ENCODE measurements around the gene NEU1.
A peak's percentile ranks its signal among the peaks of the same experiment; 100 is the strongest.
"Not testable (repeated sequence)": the region's sequence is repeated elsewhere in the genome, so short reads cannot be mapped to it uniquely, and the experiment has no call there.

NEU1 gene

DNA sequence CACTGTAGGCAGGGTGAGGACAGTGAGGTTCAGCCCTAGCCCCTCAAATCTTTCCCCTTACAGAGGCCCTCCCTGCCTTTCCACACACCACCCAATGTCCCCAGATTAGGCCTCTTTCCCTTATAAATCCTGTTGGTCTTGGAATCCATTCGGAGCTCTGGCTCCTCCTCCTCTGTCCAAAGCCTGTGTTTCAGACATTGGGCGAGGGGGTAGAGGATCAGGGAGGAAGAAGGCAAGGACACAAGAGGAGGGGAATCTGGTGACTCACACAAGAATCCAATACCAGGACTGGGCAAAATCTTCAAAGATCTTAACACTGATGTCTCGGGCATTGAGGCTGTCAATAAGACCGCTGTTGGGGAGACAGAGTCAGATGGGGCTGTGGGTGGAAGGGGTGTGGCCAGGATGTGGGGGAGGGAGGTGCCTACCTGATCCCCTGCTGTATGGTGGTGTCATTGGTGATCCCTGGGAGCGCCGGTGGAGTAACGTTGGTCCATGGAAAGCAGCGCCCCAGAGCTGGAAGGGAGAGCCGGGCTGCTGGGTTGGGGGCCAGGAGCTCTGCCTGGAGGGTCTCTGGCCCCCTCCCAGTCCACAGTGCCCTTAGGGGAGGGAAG, 8.5 kb upstream of the NEU1 start:
- no peak for DNase-seq

DNA sequence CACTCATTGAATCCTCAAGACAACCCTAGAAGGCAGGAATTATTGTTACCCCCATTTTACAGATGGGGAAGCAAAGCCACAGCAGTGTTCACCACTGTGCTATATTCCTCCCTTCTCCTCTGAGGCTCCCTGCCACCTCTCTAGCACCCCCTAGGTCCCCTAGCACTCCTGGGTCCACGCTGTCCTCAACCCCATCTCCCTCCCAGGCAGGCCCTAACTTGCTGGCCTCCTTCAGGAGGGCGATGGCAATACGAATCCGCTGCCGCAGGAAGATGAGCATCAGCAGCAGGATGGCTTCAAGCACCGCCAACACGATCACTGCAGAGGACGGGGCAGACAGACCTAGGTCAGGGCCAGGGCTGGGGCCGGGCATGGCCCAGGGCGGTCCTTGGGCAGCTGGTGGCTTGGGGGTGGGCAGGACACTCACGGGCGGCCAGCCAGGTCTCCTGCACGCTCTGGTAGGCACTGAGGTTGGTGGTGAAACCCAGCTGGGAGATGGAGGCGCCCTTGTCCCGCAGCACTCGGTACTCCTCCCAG, 7.8 kb upstream of the NEU1 start:
- no peak for DNase-seq

DNA sequence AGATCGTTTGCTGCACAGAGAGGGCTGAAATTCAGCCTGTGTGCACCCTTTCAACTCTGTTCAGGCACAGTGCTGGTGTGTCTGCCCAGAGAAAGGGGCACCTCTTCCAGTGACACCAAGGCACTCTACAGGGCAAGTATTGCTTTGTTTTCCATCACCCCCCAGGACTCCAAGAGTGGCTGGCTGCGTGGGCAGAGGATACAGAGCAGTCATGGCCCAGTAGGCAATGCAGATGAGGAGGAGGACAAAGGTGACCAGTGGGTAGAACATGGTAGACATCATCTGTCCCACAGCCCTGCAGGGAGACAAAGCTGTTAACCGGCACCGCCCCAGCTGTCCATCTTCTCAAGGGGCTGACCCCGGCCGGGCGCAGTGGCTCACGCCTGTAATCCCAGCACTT, 6.7 kb upstream of the NEU1 start:
- no peak for DNase-seq

DNA sequence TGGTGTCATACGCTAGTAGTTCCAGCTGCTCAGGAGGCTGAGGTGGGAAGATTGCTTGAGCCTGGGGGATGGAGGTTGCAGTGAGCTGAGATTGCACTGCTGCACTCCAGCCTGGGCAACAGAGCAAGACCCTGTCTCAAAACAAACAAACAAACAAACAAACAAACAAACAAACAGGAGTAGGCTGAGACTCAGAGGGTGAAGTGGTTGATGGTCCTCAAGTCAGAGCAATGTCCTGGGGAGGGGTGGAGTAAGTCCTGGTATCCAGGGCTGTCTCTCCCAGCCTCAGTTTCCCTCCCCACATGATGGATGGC, 6.0 kb upstream of the NEU1 start:
- not testable (repeated sequence) for DNase-seq

DNA sequence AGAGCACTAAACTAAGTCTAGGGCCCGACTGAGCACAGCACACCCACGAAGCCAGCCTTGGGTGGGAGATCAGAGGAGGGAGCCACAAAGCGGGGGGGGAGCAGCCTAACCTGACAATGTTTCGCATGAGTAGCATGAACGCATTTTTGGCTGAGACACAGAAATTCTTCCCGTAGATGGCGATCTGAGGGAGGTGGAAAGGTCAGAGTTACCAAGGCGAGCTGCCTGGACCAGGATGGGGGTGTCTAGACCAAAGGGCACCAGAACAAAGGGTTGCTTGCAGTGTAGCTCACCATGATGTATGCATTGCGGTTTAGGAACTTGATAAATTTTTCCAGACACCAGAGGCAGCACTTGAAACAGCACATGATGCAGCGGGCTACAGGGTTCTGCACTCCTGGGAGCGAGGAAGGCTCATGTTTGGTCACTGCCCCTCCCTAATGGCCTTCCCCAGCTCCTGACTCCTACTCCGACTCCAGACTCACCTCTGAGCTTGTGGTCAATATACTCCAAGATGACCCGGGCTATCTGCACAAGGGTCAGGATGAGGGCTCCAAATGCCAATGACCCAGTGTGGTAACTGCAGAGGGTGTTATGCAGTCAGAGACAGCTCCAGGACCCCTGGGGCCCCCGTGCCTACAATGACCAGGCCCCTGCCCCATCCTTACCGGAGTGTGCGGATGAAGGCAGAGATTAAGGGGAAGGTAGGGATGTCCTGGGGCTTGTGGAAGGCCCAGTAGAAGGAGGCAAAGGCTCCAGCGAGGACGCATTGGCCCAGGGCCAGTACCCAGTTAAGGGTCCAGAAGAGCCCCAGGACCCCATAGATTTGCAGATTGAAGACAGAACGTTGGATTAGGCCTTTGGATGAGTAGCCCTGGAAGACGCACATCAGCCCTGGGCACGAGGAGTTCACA, 2.8 kb upstream of the NEU1 start:
- DNase-seq: no peak

DNA sequence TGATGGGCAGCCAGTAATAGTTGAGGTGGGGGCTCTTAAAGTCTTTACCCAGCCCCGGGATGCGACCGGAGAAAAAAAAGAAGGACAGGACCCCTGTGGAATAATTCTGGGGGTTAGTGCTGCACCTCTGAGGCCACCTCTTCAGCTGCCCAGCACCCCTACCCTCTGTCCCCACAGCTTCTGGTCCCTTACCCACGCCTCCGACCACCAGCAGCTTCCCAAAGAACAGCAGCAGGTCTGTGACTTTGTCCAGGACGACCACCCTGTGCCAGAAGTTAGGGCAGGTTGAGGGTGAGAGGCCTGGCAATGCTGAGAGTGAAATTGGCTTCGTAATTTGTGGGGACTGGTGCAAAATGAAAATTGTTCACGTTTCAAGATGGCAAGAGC, 2.2 kb upstream of the NEU1 start:
- DNase-seq: no peak

DNA sequence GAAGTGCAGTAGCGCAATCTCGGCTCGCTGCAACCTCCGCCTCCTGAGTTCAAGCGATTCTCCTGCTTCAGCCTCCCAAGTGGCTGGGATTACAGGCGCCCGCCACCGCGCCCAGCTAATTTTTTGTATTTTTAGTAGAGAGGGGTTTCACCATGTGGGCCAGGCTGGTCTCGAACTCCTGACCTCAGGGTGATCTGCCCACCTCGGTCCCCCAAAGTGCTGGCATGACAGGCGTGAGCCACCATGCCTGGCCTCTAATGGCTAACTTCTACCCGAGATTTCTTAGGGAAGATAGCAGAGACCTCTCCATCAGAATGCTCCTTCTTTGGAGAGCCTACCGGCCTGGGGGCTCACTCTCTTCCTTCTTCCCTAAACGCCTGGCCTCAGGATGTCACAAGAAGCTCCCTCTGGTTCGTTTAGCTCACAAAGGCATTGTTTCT, 1.5 kb upstream of the NEU1 start:
- peak; percentile 70 for DNase-seq

DNA sequence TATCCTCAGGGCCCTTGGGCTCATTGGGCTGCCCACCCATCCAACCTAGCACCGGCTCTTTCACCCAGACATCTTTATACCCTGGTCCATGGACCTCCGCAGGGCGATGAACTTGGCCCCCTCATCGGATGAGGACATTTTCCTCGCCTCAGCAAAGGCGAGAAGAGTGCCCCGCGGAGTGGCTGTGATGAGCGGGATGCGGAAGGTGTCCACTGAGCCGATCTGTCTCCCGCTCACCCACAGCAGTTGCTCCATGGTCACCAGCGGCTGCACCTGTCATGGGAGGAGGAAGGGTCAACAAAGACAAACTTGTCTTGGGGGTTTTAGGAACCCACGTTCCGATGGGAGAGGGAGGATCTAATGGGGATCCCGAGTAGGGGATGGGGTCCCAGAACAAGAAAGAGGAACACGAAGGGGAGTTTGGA, 690 bp downstream of the NEU1 start:
- no peak for DNase-seq

DNA sequence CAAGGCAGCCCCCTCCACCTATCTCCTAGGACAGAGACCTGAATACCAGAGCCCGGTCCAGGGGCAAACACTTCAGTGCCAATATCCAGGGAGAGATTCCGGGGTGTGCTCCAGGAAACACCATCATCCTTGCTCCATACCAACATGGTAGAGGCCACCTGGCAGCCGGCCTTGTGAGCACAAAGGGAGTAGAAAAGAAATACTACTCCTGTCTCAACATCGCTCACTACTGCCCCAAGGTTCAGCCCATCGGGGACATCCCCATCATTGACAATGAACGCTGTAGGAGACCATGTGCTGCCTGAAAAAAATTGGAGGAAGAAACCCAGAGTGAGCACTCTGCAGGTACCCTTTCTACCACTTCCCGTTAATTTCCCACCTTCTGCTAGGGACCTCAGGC, 1.5 kb downstream of the NEU1 start:
- no peak for DNase-seq

DNA sequence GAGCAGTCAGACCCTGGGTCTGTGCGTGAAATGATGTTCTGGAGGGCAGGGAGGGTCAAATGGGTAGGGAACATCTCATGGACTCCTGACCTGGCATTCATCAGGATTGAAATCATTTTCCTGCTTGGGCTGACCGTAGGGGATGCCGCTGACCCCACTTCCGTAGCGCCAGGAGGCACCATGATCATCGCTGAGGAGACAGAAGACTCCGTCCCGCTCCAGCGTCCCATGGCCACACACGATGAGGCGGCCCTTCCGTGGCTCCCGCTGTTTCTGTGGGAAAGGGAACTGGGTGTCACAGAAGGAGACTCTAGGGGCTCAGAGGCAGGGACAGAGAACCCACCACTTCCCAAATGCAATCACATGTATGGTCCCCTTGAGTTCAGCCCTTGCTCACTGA, 2.3 kb downstream of the NEU1 start:
- DNase-seq: no peak

DNA sequence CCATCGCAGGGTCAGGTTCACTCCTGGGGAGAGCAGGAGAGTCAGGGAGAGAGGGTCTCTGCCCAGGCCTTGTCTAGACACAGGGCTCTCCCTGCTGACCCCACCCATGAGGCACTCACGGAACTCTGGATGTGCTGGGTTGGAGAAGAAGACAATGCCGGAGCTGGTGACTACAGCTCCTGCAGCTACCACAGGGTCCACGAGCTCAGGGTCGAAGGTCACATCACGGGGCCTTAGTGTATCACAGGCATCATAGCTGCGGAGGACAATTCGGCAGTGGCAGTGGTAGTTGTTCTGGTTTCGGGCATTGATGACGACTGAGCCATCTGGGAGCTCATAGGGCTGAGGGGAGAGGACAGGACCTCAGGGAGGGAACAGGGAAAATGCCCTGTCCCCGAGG, 2.7 kb downstream of the NEU1 start:
- no peak for DNase-seq

DNA sequence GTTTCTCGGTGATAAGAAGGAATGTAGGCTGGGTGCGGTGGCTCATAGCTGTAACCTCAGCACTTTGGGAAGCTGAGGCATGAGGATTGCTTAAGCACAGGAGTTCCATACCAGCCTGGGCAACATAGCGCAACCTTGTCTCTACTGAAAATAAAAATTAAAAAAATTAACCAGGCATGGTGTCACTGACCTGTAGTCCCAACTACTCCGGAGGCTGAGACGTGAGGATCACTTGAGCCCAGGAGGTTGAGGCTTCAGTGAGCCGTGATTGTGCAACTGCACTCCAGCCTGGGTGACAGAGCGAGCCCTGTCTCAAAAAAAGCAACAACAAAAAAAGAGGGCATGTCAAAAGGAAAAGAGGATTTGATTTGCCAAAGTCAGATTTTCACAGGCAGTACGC, 3.9 kb downstream of the NEU1 start:
- DNase-seq: no peak

DNA sequence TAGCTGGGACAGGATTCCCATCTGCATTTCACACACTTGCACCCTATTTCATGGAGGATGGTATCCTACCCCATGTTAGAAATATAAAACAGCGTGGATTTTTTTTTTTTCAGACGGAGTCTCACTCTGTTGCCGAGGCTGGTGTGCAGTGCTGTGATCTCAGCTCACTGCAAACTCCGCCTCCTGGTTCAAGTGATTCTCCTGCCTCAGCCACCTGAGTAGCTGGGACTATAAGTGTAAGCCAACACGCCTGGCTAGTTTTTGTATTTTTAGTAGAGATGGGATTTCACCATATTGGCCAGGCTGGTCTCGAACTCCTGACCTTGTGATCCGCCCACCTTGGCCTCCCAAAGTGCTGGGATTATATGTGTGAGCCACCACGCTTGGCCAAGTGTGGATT, 4.8 kb downstream of the NEU1 start:
- DNase-seq: not testable (repeated sequence)

DNA sequence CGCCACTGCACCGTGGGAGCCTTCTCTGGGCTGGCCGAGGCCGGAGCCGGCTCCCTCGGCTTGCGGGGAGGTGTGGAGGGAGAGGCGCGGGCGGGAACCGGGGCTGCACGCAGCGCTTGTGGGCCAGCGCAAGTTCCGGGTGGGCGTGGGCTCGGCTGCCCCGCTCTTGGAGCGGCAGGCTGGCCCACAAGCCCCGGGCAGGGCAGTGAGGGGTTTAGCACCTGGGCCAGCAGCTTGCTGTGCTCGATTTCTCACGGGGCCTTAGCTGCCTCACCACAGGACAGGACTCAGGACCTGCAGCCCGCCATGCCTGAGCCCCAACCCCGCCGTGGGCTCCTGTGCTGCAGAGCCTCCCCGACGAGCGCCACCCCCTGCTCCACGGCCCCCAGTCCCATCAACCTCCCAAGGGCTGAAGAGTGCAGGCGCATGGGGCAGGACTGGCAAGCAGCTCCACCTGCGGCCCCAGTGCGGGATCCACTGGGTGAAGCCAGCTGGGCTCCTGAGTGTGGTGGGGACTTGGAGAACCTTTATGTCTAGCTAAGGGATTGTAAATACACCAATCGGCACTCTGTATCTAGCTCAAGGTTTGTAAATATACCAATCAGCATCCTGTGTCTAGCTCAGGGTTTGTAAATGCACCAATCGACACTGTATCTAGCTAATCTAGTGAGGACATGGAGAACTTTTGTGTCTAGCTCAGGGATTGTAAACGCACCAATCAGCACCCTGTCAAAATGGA, 10.5 kb downstream of the NEU1 start:
- not testable (repeated sequence) for DNase-seq

DNA sequence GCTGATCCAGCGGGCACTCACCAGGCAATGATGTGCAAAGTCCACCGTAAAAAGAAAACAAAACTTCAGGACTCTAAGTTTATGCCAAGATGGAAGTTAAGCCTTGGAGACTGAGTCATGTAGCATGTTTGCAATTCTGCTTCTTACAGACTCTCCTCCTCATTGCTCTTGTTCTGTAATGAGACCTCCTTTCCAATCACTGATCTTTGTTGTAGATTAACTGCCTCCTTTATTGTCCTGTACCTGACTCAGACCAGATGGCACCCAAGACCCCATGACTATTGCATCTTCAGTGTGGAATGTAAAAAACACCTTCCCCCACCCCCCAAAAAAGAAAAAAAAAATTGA, 11.2 kb downstream of the NEU1 start:
- no peak for DNase-seq

DNA sequence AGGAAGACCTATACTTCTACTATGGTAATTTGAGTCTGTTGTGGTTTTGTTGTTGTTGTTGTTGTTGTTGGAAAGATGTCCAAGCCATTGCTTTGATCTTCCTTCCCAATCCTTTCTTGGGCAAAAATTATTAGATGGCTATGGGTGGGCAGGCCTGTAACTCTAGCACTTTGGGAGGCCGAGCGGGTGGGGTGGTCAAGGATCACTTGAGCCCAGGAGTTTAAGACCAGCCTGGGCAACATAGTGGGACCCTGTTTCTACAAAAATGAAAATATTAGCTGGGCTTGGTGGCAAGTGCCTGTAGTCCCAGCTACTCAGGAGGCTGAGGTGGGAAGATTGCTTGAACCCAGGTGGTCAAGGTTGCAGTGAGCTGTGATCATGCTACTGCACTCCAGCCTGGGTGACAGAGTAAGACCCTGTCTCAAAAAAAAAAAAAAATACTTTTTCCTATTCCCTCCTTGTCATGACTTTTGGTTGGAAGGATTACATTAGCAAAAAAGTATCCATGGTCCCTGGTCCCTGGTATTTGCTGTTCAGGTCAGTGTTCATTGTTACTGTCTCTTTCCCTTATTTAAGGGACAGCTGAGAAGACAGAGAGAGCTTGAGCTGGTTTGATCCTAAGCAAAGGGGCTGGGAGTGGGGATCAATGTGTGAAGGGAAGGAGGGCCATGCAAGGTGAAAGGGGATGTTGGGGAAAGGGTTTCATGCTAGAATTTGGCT, 11.7 kb downstream of the NEU1 start:
- DNase-seq: no peak

DNA sequence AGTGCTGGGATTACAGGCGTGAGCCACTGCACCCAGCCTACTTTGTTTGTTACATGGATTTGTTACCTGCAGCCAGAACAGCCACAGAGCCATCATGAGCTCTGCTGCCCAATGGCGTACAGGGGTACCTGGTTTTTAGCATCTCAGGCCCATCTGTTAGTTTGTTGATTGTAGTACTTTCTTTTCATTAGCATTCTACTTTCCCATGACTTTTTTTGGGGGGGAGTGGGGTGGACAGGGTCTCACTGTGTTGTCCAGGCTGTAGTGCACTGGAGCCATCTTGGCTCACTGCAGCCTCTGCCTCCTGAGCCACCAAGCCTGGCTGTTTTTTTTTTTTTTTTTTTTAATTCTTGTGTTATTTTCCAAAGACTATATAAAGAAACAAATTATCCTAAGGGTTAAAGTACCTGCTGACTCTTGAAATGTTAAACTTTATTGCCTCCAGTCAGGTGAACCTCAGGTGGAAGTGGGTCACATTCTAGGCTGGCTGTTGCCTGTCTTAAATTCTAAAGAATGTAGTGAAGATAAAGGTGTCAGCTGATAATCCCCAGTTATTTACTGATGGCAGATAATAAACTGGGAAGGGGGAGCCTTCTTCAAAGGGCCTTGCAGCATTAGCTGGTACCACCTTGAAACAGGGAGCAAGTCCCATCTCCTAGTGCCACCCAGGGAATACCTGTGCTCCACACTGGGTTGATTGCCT, 15.2 kb downstream of the NEU1 start:
- DNase-seq: no peak

DNA sequence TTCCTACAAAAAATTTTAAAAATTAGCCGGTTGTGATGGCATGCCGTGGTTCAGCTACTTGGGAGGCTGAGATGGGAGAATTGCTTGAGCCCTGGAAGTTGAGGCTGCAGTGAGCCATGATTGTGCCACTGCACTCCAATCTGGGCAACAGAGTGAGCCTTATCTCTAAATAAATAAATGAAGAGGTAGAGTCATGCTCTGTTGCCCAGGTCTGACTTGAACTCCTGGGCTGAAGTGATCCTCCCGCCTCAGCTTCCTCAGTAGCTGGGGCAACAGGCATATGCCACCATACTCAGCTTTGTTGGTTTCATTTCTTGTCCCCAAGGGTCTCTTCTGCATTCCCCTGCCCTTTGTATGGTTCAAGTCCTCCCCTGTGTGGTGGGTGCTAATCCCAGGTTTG, 18.1 kb downstream of the NEU1 start:
- no peak for DNase-seq

DNA sequence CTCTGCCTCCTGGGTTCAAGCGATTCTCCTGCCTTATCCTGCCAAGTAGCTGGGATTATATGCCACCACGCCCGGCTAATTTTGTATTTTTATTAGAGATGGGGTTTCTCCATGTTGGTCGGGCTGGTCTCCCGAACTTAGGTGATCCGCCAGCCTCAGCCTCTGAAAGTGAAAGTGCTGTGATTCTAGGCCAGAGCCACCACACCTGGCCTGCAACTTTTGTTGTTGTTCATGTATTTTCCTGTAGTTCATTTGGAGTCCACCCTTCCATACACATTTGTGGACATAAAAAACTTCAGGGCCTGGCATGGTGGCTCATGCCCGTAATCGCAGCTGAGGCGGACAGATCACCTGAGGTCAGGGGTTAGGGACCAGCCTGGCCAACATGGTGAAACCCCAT, 20.6 kb downstream of the NEU1 start:
- DNase-seq: peak; percentile 67

DNA sequence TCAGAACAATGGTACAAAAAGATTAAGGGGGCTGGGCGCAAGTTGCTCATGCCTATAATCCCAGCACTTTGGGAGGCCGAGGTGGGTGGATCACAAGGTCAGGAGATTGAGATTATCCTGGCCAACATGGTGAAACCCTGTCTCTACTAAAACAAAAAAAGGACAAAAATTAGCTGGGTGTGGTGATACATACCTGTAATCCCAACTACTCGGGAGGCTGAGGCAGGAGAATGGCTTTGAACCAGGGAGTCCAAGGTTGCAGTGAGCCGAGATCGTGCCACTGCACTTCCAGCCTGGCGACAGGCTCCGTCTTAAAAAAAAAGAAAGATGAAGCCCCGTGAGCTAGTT, 22.9 kb downstream of the NEU1 start:
- not testable (repeated sequence) for DNase-seq

DNA sequence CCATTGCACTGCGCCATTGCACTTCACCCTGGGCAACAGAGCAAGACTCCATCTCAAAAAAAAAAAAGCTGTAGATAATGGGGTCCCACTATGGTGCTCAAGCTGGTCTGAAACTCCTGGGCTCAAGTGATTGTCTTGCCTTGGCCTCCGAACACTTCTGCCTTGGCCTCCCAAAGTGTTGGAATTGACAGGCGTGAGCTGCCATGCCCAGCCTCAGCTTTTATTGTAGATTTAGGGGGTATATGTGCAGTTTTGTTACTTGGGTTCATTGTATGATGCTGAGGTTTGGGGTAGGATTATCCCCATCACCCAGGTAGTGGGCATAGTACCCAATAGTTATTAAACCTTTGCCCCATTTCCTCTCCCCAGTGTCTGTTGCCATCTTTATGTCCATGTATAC, 23.7 kb downstream of the NEU1 start:
- DNase-seq: no peak

DNA sequence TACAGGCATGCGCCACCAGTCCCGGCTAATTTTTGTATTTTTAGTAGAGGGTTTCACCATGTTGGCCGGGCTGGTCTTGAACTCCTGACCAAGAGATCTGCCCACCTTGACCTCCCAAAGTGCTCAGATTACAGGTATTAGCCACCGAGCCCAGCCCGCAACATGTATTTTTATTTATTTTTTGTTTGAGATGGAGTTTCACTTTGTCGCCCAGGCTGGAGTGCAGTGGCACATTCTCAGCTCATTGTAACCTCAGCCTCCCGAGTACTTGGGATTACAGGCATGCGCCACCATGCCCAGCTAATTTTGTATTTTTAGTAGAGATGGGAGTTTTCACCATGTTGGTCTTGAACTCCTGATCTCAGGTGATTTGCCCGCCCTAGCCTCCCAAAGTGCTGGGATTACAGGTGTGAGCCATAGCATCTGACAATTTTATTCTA, 24.5 kb downstream of the NEU1 start:
- not testable (repeated sequence) for DNase-seq
